Neural crest cell (in vitro differentiated cells): ENCODE data around the gene TMBIM4. TPM values are rescaled to one million over a fixed set of nuclear protein-coding genes. Genes with fewer than 3 reads are reported as not detected.
"Not testable (repeated sequence)": the region's sequence is repeated elsewhere in the genome, so short reads cannot be mapped to it uniquely, and the experiment has no call there.

ENCODE experiments used
- DNase-seq: peaks from one replicate; pipeline ENCODE4 v3.0.0; 2021; ENCODE audit warnings: low read depth, mixed read lengths, low spot score
- H3K27ac Mint-ChIP-seq: one replicate; pipeline ENCODE4 v1.8.0; 2021; ENCODE audit warnings: mild to moderate bottlenecking, mixed read lengths; ENCODE audit not compliant: unreplicated experiment
- H3K27me3 Mint-ChIP-seq: 2 replicates; pipeline ENCODE4 v1.8.0; 2021; ENCODE audit warnings: low read depth, mild to moderate bottlenecking, mixed read lengths
- H3K36me3 Mint-ChIP-seq: 2 replicates; pipeline ENCODE4 v1.8.0; 2021; ENCODE audit warnings: low read depth, mild to moderate bottlenecking, mixed read lengths
- H3K4me1 Mint-ChIP-seq: 2 replicates; pipeline ENCODE4 v1.8.0; 2021; ENCODE audit warnings: mixed read lengths
- H3K4me3 Mint-ChIP-seq: one replicate; pipeline ENCODE4 v1.8.0; 2021; ENCODE audit warnings: mild to moderate bottlenecking, mixed read lengths
- H3K9me3 Mint-ChIP-seq: 2 replicates; pipeline ENCODE4 v1.8.0; 2021; ENCODE audit warnings: mixed read lengths
- CTCF ChIP-seq: fragments of 200-600 bp; sonication (generic); conservative IDR thresholded peaks from 2 replicates; pipeline ENCODE4 v1.5.0; 2021; ENCODE audit warnings: antibody characterized with exemption, mild to moderate bottlenecking
- total RNA-seq: library from RNA; stranded (reverse); gene quantifications from 2 replicates; pipeline ENCODE4 v1.2.1, GENCODE V29; 2021

The TMBIM4 gene
- total RNA-seq, 1 donor from 2014 or later: 27.2 TPM

GRCh38 chr12:66189486-66189843, 19.7 kb upstream of the TMBIM4 start:
- Mint-ChIP-seq H3K4me1 (peaks cover 4% of the 10 kb centered on the region), H3K27ac (no peak overlapping the region), H3K9me3 (peaks cover 6% of the 10 kb centered on the region), H3K36me3 (peaks cover 2% of the 10 kb centered on the region), H3K4me3 (no peak overlapping the region), H3K27me3 (peaks cover 67% of the 10 kb centered on the region)
- TF ChIP-seq CTCF: no peak
- DNase-seq: no peak

DNA sequence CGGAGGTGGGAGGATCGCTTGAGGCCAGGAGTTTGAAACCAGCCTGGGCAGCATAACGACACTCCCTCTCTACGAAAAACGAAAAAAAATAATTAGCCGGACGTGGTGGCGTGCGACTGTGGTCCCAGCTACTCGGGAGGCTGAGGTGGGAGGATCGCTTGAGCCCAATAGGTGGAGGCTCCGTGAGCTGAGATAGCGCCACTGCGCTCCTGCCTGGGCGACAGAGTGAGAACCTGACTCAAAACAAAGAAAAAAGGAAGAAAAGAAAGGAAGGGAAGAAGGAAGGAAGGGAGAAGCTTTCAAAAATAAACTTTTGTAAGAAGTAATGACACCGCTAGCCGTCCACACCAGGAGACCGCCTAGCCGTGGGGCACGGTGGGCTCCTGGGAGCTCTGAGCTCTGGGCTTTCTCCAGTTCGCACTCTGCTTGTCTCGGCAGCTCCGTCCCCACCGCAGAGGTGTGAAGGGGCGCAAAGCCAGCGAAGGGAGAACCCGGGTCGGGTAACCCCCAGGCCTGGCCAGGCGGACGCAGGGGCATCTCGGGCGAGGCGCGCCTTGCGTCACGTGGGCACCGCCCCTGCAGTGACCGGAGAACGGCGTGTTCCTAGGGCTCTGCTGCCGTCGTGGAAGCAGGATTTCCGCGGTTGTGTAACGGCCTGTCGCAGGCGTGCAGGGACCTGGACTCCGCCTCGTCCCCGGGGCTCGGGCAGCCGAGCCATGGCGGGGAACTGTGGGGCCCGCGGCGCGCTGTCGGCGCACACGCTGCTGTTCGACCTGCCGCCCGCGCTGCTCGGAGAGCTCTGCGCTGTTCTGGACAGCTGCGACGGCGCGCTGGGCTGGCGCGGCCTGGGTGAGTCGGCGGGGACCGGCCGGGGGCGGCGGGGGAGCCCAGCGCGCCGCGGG, 19.0 kb upstream of the TMBIM4 start, which contains the start of gene IRAK3:
TSS of gene IRAK3 (plus strand) at position 631 of the 902 bp plus-strand sequence. CDS start at position 717, 86 bp downstream.
- peaks cover 4% of the 10 kb centered on the region for H3K4me1 Mint-ChIP-seq
- peak; percentile 30 for DNase-seq
- TF ChIP-seq CTCF: no peak
- peaks cover 2% of the 10 kb centered on the region for H3K36me3 Mint-ChIP-seq
- peaks cover 8% of the 10 kb centered on the region for H3K9me3 Mint-ChIP-seq
- H3K4me3 Mint-ChIP-seq: peak within 1 kb of the TSS; percentile 56
- no peak within 1 kb of the TSS for H3K27ac Mint-ChIP-seq
- peaks cover 69% of the 10 kb centered on the region for H3K27me3 Mint-ChIP-seq

- Mint-ChIP-seq H3K36me3 (peaks cover 2% of the 10 kb centered on the region), H3K4me1 (peaks cover 4% of the 10 kb centered on the region), H3K9me3 (peaks cover 8% of the 10 kb centered on the region), H3K4me3 (peak overlapping the region; percentile 9), H3K27ac (no peak overlapping the region), H3K27me3 (peaks cover 75% of the 10 kb centered on the region)
- no peak for DNase-seq
- TF ChIP-seq CTCF: no peak
Measured at GRCh38 chr12:66187821-66188220, 18.0 kb upstream of the TMBIM4 start.

DNA sequence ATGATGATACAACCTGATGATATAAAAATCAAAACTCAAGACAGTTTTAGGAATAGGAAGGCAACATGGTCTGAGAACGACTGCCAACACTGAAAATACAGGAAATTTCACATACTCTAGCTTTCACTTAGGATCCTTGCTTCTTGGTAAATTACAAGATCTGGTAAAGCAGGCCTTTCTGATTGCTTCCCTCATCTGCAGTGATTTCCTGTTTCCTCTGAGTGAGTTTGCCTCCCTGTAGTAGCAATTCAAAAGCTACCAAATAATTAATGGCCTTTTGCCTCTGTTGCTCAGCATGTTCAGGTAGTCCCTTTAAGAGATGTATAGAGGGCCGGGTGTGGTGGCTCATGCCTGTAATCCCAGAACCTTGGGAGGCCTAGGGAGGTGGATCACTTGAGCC, 17.2 kb upstream of the TMBIM4 start:
- Mint-ChIP-seq H3K36me3 (peaks cover 2% of the 10 kb centered on the region), H3K4me1 (peaks cover 4% of the 10 kb centered on the region), H3K27me3 (peaks cover 81% of the 10 kb centered on the region), H3K4me3 (peak overlapping the region; percentile 18), H3K27ac (no peak overlapping the region), H3K9me3 (peaks cover 8% of the 10 kb centered on the region)
- TF ChIP-seq CTCF: no peak
- DNase-seq: no peak

- H3K27ac Mint-ChIP-seq, H3K9me3 Mint-ChIP-seq, H3K36me3 Mint-ChIP-seq, H3K4me3 Mint-ChIP-seq, H3K4me1 Mint-ChIP-seq, DNase-seq: not testable (repeated sequence)
- peaks cover 60% of the 10 kb centered on the region for H3K27me3 Mint-ChIP-seq
Measured at GRCh38 chr12:66184822-66185221, 15.0 kb upstream of the TMBIM4 start.

- H3K4me3 Mint-ChIP-seq: no peak overlapping the region
- no peak overlapping the region for H3K27ac Mint-ChIP-seq
- peaks cover 2% of the 10 kb centered on the region for H3K36me3 Mint-ChIP-seq
- H3K9me3 Mint-ChIP-seq: peaks cover 8% of the 10 kb centered on the region
- no peak for TF ChIP-seq CTCF
- H3K27me3 Mint-ChIP-seq: peaks cover 60% of the 10 kb centered on the region
- DNase-seq: no peak
- no peaks in the 10 kb centered on the region for H3K4me1 Mint-ChIP-seq
Measured at GRCh38 chr12:66182956-66183355, 13.2 kb upstream of the TMBIM4 start.
